ENCODE data around the gene DIPK1B. TPM values are rescaled to one million over a fixed set of nuclear protein-coding genes. Genes with fewer than 3 reads are reported as not detected.

DIPK1B gene
- polyA plus RNA-seq, 3 donors, result 0.10 TPM; not detected in 2

DNA sequence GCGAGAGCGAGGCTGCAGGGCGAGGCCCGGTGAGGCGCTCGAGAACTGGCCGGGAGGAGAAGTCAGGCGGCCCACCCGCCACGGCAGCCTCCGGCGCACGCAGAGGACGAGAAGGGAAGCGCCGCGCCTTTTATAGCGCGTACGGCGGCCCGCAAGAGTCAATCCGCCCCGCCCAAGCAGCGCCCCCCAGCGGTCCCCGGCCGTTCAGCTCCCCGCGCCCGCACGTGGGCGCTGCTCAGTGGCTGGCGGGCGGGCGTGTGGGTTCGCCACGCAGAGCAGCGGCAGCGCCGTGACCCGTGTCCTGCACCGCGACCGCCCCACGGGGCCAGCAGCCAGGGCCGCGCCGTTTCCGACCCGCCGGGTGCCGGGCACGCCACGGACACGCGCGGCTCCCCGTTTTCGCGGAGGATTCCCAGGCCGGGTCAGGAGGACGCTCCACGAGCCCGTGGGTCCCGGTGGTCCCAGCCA lies 15.7 kb downstream of the DIPK1B start:
- Histone ChIP-seq H4K20me1 (ENCODE audit: insufficient read depth, low read length) (peaks cover 48% of the 10 kb centered on the region), H3K27me3 (ENCODE audit: control insufficient read depth in 2 of 2, insufficient read depth in 2 of 2, low read length in 2 of 2) (peaks cover 0 to 9% of the 10 kb centered on the region in 2 donors), H3K4me2 (replicated peaks; ENCODE audit: extremely low read depth, low read length, poor library complexity, severe bottlenecking) (peak overlapping the region; percentile 85), H2AFZ (ENCODE audit: insufficient read depth, low read depth, low read length, poor library complexity, severe bottlenecking) (peak overlapping the region; percentile 93), H3K9ac (ENCODE audit: insufficient read depth, low read length, poor library complexity, severe bottlenecking) (peak overlapping the region; percentile 85), H3K4me1 (ENCODE audit: control insufficient read depth in 1 of 2, insufficient read depth in 2 of 2, low read length in 2 of 2) (peaks cover 26 to 38% of the 10 kb centered on the region in 2 donors), H3K4me3 (replicated peaks in 1 of 3; ENCODE audit: low read depth in 2 of 3, low read length in 3 of 3) (peak overlapping the region; percentile 80 to 89 (median 85)), H3K36me3 (replicated peaks in 1 of 2; ENCODE audit: control insufficient read depth in 1 of 2, insufficient read depth in 2 of 2, low read length in 2 of 2) (peaks cover 28 to 36% of the 10 kb centered on the region in 2 donors), H3K79me2 (ENCODE audit: insufficient read depth, low read length) (peaks cover 58% of the 10 kb centered on the region), H3K9me3 (replicated peaks in 1 of 2; ENCODE audit: control insufficient read depth in 1 of 2, insufficient read depth in 1 of 2, low read length in 2 of 2) (no peaks in the 10 kb centered on the region), H3K27ac (ENCODE audit: low read depth in 1 of 2, low read length in 2 of 2) (peak overlapping the region in 1 of 2 donors; percentile 87)
- under 1% methylated on average over 66 of the region's 66 CpGs for WGBS (ENCODE audit: insufficient coverage)
- Mint-ChIP-seq H3K36me3 (peaks cover 27 to 36% of the 10 kb centered on the region in 2 donors), H3K9me3 (no peaks in the 10 kb centered on the region), H3K27me3 (ENCODE audit: low read depth in 3 of 3) (peaks cover 6 to 12% (median 10%) of the 10 kb centered on the region in 3 donors), H3K4me1 (peaks cover 33% of the 10 kb centered on the region), H3K4me3 (peak overlapping the region; percentile 96 to 97), H3K27ac (peak overlapping the region in 1 of 7 donors; percentile 85)
- peak; percentile 86 to 93 (median 93) for DNase-seq
- TF ChIP-seq, protein P1, sequence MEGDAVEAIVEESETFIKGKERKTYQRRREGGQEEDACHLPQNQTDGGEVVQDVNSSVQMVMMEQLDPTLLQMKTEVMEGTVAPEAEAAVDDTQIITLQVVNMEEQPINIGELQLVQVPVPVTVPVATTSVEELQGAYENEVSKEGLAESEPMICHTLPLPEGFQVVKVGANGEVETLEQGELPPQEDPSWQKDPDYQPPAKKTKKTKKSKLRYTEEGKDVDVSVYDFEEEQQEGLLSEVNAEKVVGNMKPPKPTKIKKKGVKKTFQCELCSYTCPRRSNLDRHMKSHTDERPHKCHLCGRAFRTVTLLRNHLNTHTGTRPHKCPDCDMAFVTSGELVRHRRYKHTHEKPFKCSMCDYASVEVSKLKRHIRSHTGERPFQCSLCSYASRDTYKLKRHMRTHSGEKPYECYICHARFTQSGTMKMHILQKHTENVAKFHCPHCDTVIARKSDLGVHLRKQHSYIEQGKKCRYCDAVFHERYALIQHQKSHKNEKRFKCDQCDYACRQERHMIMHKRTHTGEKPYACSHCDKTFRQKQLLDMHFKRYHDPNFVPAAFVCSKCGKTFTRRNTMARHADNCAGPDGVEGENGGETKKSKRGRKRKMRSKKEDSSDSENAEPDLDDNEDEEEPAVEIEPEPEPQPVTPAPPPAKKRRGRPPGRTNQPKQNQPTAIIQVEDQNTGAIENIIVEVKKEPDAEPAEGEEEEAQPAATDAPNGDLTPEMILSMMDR (IDR thresholded peaks at IDR 0.05), result peak; percentile 91
- intact Hi-C loops (cut with micrococcal nuclease), result loop anchor here (5.0 to 10.0 kb wide), 2 partner anchors 41 to 243 kb away; partner anchors contain the start of genes AGPAT2 (in 2 of the 2) and SEC16A (in 1 of the 2)

DNA sequence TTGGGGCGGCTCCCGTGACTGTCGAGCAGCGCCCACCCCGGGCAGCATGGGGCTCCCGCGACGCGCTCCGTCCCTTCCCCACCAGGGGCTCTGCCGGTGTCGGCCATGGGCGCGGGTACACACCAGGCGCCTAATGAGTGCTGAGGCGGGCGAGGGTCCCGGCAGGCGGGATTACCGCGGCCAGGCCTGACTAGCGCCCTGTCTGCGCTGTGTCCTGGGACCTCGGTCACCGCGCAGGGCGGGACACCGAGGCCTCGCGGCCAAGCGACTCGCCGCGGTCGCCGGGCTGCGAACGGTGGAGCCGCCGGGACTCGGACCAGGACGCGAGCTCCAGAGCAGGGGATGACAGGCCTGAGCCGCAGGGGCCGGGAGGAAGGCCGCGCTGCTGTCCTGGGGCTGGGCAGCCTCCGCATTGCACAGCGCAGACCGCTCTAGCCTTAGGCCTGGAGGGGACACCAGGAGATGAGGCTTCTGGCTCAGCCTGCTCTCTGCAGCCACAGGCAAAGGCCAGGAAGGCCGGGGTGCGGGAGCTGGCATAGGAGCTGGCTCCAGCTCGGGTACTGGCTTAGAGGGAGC lies 16.3 kb downstream of the DIPK1B start:
- peaks cover 26 to 38% of the 10 kb centered on the region in 2 donors for H3K4me1 ChIP-seq (ENCODE audit: control insufficient read depth in 1 of 2, insufficient read depth in 2 of 2, low read length in 2 of 2)
- H3K9me3 ChIP-seq (replicated peaks in 1 of 2; ENCODE audit: control insufficient read depth in 1 of 2, insufficient read depth in 1 of 2, low read length in 2 of 2), result no peaks in the 10 kb centered on the region
- Mint-ChIP-seq H3K4me3 (peak overlapping the region; percentile 57 to 72), H3K36me3 (peaks cover 25 to 31% of the 10 kb centered on the region in 2 donors), H3K9me3 (no peaks in the 10 kb centered on the region), H3K27ac (no peak overlapping the region), H3K27me3 (ENCODE audit: low read depth in 3 of 3) (peaks cover 6 to 12% (median 11%) of the 10 kb centered on the region in 3 donors), H3K4me1 (peaks cover 32% of the 10 kb centered on the region)
- 3% methylated on average over 51 of the region's 53 CpGs for WGBS (ENCODE audit: insufficient coverage)
- H4K20me1 ChIP-seq (ENCODE audit: insufficient read depth, low read length), result peaks cover 43% of the 10 kb centered on the region
- no peak overlapping the region for H3K27ac ChIP-seq (ENCODE audit: low read depth in 1 of 2, low read length in 2 of 2)
- H2AFZ ChIP-seq (ENCODE audit: insufficient read depth, low read depth, low read length, poor library complexity, severe bottlenecking), result peak overlapping the region; percentile 93
- TF ChIP-seq, protein P1 (IDR thresholded peaks at IDR 0.05), result no peak
- H3K4me3 ChIP-seq (replicated peaks in 1 of 3; ENCODE audit: low read depth in 2 of 3, low read length in 3 of 3), result peak overlapping the region; percentile 46 to 89 (median 57)
- peaks cover 25 to 31% of the 10 kb centered on the region in 2 donors for H3K36me3 ChIP-seq (replicated peaks in 1 of 2; ENCODE audit: control insufficient read depth in 1 of 2, insufficient read depth in 2 of 2, low read length in 2 of 2)
- intact Hi-C loops (cut with micrococcal nuclease), result loop anchor here (5.0 to 10.0 kb wide), 2 partner anchors 41 to 244 kb away; partner anchors contain the start of genes AGPAT2 (in 2 of the 2) and SEC16A (in 1 of the 2)
- peaks cover 58% of the 10 kb centered on the region for H3K79me2 ChIP-seq (ENCODE audit: insufficient read depth, low read length)
- peak in 1 of 3 donors; percentile 26 for DNase-seq
- peak overlapping the region; percentile 85 for H3K4me2 ChIP-seq (replicated peaks; ENCODE audit: extremely low read depth, low read length, poor library complexity, severe bottlenecking)
- H3K27me3 ChIP-seq (ENCODE audit: control insufficient read depth in 2 of 2, insufficient read depth in 2 of 2, low read length in 2 of 2), result peaks cover 0 to 9% of the 10 kb centered on the region in 2 donors
- H3K9ac ChIP-seq (ENCODE audit: insufficient read depth, low read length, poor library complexity, severe bottlenecking), result peak overlapping the region; percentile 85

All from CD14-positive monocyte (primary cell).